NCI-H1105 treated with DMSO at 0.1 percent for 48 hours (cell line): Measurements from ENCODE around the gene RPS6KC1.
"Not testable (repeated sequence)": the region's sequence is repeated elsewhere in the genome, so short reads cannot be mapped to it uniquely, and the experiment has no call there.

ENCODE experiments used
- DNase-seq: peaks from one replicate; lab custom pipeline; 2025; lab: John Stamatoyannopoulos, UW

RPS6KC1 gene

DNA sequence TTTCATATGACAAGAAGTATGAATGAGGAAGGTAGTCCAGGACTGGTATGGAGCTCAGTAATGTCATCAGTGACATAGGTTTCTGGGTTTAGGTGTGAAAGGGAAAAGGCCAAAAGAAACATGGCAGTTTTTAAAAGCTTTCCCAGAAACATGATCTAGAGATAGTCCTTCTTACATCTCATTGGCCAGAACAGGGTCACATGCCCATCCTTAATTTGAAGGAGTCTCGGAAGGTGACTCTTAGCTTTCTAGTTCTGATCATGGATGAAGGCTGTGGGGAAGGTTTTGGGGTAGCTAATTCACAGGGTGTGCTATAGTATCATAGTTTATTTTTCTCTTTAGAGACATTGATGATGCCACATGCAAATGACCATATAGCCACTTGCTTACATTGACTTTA lies 55.3 kb downstream of the RPS6KC1 start:
- DNase-seq, result no peak

DNA sequence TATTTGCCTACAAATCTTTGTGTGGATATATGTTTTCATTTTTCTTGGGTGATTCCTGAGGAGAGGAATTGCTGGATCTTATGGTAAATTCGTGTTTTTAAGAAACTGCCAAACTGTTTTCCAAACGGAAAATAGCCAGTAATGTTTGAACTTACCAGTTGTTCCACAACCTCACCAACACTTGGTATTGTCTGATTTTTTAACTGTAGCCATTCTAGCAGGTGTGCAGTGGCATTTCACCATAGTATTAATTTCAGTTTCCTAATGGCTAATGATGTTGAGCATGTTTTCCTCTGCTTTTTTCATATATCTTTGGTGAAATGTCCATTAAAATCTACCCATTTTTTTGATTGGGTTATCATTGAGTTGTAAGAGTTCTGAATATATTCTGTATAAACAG lies 56.6 kb downstream of the RPS6KC1 start:
- DNase-seq, result no peak

DNA sequence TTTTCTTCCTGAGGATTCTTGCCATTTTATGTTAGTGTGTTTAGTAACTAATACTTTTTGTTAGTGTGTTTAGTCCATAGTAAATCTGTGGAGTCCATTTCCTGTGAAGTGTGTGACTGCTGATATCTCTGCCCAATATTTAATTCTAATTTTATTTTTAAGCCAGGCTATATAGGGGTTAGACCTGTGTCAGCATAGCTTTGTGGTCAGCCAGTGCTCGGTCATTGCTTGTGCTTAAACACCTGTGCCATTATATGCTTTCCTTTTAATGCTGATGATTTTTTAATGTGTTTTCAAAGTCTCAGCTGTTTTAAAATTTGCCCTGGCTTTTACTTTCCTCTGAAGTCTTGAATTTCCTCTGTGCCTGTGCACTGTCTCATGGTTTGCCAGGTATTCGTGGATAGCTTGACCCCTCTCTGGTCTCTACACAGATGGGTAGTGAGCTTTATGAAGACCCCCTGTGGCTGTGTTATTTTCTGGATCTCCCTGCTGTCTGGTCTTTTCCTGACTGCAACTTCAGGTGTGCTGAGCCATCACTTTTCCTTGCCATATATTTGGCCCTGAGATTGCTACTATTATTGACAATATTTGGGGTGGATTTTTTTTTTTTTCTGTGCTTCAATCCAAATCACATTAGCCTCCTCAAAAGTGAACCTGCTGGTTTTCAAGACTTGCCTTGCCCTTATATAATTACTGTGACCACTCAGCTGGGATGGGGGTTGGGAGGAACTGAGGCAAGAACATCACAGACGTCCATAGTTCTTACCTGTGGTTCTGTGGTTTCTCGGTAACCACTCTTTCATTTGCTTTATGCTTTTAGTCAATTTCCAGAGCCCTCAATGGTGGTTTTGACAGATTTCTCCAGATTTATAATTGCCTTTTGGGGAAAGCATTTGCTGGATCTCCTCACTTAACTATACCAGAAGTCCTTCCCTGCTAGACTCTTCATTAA lies 59.6 kb downstream of the RPS6KC1 start:
- no peak for DNase-seq

- no peak for DNase-seq
Observed at GRCh38 chr1:213111502-213111901, 60.5 kb downstream of the RPS6KC1 start.

DNA sequence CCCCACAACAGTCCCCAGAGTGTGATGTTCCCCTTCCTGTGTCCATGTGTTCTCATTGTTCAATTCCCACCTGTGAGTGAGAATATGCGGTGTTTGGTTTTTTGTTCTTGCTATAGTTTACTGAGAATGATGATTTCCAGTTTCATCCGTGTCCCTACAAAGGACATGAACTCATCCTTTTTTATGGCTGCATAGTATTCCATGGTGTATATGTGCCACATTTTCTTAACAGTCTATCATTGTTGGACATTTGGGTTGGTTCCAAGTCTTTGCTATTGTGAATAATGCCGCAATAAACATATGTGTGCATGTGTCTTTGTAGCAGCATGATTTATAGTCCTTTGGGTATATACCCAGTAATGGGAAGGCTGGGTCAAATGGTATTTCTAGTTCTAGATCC lies 61.7 kb downstream of the RPS6KC1 start:
- DNase-seq, result not testable (repeated sequence)

DNA sequence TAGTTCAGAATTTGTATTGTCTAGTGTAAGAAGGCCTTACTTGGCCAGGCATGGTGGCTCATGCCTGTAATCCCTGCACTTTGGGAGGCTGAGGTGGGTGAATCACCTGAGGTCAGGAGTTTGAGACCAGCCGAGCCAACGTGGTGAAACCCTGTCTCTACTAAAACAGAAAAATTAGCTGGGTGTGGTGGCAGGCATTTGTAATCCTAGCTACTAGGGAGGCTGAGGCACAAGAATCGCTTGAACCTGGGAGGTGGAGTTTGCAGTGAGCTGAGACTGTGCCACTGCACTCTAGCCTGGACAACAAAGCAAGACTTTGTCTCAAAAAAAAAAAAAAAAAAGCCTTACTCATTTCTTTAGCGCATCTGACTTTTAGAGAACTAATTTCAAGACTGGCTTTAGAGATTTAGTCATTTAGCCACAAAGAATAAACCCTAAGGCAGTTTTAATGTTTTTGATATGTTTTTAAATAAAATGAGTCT lies 66.7 kb downstream of the RPS6KC1 start:
- DNase-seq, result not testable (repeated sequence)

- no peak for DNase-seq
Observed at GRCh38 chr1:213119794-213120193, 68.8 kb downstream of the RPS6KC1 start.

DNA sequence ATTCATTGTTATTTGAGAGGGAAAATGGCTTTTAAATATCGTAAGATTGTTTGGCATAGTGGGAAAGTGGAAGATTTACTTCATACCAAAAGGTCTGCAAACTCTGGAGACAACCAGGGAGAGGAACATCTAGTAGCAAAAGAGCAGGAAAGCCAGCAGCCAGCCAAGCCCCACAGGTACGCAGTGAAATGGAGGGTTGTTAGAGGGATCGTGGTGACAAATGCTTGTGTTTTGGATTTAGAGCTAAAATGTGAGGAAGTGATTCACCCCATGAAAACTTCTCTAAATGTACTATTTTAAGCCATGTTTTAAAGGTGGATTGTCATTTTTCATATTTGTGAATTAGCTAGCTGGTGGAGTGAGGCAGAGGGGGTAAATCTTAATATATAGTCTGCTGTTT lies 69.3 kb downstream of the RPS6KC1 start:
- DNase-seq, result no peak

DNA sequence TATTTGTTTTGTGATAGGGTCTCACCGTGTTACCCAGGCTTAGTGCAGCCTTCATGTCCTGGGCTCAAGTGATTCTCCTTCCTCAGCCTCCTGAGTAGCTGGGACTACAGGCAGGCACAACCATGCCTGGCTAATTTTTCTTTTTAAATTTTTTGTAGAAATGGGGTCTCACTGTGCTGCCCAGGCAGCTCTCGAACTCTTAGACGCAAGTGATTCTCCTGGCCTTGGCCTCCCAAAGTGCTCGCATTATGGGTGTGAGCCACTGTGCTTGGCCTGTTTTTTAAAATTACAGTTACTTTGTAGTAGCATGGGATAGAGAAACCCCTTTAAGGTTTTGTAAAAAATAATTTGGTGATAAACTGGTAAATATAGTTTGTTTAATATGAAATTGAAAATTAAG lies 69.9 kb downstream of the RPS6KC1 start:
- DNase-seq, result no peak

DNA sequence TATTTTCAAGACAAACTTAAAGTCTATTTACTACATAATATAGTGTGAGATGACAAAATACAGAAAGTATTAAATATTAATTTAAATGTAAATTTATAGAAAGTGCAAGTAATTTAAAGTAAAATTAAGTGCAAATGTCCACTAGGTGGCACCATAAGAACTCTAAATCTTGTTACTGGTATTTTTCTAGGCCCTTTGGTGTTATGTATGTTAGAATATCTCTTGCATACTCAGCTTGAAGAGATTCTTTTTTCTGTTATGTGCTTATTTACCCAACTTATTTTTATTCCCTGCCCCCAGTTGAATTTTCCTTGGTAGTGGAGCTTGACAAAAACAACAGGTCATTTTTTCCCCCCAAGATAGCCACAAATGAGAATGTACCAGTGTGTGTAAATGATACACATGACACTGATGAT lies 71.5 kb downstream of the RPS6KC1 start:
- DNase-seq, result peak; percentile 60

GRCh38 chr1:213123087-213123486 lies 72.0 kb downstream of the RPS6KC1 start:
- no peak for DNase-seq

- no peak for DNase-seq
Observed at GRCh38 chr1:213123536-213123935, 72.5 kb downstream of the RPS6KC1 start.

GRCh38 chr1:213124590-213124989 lies 73.5 kb downstream of the RPS6KC1 start:
- DNase-seq, result no peak

- DNase-seq, result no peak
Observed at GRCh38 chr1:213125643-213126042, 74.6 kb downstream of the RPS6KC1 start.

GRCh38 chr1:213127074-213127473 lies 76.0 kb downstream of the RPS6KC1 start:
- no peak for DNase-seq

- peak; percentile 21 for DNase-seq
Observed at GRCh38 chr1:213131851-213132655, 81.0 kb downstream of the RPS6KC1 start.

DNA sequence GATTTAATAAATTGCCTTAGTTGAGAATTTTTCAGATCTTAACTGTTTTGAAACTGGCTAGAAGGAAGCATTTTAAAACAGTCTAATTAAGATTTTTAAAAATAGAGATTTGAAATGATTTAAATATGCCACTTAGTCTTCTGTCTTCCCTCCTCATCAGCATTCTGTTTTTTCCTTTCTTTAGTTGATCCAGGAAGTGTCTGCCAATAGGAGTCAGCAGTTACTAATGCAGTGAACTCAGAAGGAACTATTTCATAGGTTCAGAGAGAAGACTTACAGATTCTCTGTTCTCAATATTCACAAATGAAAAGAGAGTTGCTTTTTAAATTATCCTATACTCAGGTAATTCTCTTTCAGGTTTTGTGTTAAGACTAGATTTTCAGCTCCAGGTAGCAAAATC lies 84.5 kb downstream of the RPS6KC1 start:
- no peak for DNase-seq

- DNase-seq, result no peak
Observed at GRCh38 chr1:213136190-213136917, 85.3 kb downstream of the RPS6KC1 start.

GRCh38 chr1:213138391-213138790 lies 87.3 kb downstream of the RPS6KC1 start:
- no peak for DNase-seq

DNA sequence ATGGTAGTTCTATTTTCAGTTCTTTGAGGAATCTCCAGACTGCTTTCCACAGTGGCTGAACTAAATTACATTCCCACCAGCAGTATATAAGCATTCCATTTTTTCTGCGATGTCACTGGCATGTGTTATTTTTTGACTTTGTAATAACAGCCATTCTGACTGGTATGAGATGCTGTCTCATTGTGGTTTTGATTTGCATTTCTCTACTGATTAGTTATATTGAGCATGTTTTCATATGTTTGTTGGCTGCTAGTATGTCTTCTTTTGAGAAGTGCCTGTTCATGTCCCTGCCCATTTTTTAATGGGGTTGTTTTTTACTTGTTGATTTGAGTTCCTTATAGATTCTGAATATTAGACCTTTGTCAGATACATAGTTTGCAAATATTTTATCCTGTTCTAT lies 87.9 kb downstream of the RPS6KC1 start:
- no peak for DNase-seq

DNA sequence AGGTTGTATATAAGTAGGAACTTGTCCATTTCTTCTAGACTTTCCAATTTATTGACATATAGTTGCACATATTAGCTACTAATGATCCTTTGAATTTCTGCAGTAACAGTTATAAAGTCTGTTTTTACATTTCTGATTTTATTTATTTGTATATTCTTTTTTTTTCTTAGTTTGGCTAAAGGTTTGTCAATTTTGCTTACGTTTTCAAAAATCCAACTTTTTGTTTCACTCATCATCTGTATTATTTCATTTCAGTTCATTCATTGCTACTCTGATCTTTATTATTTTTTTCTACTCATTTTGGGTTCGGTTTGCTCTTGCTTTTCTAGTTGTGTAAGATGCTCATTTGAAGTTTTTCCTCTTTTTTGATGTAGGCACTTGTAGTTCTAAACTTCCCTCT lies 97.9 kb downstream of the RPS6KC1 start:
- no peak for DNase-seq

GRCh38 chr1:213150090-213150489 lies 99.0 kb downstream of the RPS6KC1 start:
- DNase-seq, result not testable (repeated sequence)
